SU-DHL-6 (cell line): ENCODE measurements around the gene CADM1.

Source experiments
- H2AFZ ChIP-seq: fragments of 200-600 bp; sonication (generic); 2 replicates; pipeline ENCODE4 v1.6.1; 2014; ENCODE audit warnings: low read depth, mild to moderate bottlenecking, moderate library complexity, mixed read lengths, antibody characterized with exemption, low read length; ENCODE audit not compliant: severe bottlenecking
- H3F3A ChIP-seq: fragments of 200-600 bp; shearing (Covaris generic); 2 replicates; pipeline ENCODE4 v1.6.0; 2016; ENCODE audit warnings: antibody characterized with exemption, mild to moderate bottlenecking; ENCODE audit not compliant: insufficient read depth
- H3K27ac ChIP-seq: fragments of 200-600 bp; sonication (generic); 2 replicates; pipeline ENCODE4 v1.5.1; 2016; ENCODE audit warnings: low read depth, mild to moderate bottlenecking, low read length, moderate library complexity, mixed read lengths
- H3K27me3 ChIP-seq: fragments of 200-600 bp; sonication (generic), shearing (Covaris generic); 2 replicates; pipeline ENCODE4 v1.6.0; 2014; ENCODE audit warnings: mild to moderate bottlenecking, low read length
- H3K36me3 ChIP-seq: fragments of 200-600 bp; sonication (generic); 2 replicates; pipeline ENCODE4 v1.6.1; 2014; ENCODE audit warnings: mild to moderate bottlenecking, low read length, mixed read lengths
- H3K4me2 ChIP-seq: fragments of 300-600, 200-600 bp; shearing (Covaris generic), sonication (generic); 2 replicates; pipeline ENCODE4 v1.6.0; 2014; ENCODE audit warnings: low read length, low read depth, mild to moderate bottlenecking; ENCODE audit not compliant: poor library complexity, severe bottlenecking
- H3K4me3 ChIP-seq: fragments of 200-600 bp; sonication (generic); 2 replicates; pipeline ENCODE4 v1.5.1; 2014; ENCODE audit warnings: antibody characterized with exemption, low read length, mild to moderate bottlenecking, mixed read lengths; ENCODE audit not compliant: insufficient read depth, poor library complexity, severe bottlenecking
- H3K79me2 ChIP-seq: fragments of 200-600 bp; sonication (generic); 2 replicates; pipeline ENCODE4 v1.6.1; 2014; ENCODE audit warnings: mild to moderate bottlenecking, low read length, moderate library complexity; ENCODE audit not compliant: insufficient read depth
- H3K9ac ChIP-seq: fragments of 200-600 bp; sonication (generic); 2 replicates; pipeline ENCODE4 v1.7.0; 2014; ENCODE audit warnings: mild to moderate bottlenecking, low read length
- H3K9me2 ChIP-seq: fragments of 200-600 bp; sonication (generic); replicated peaks from 2 replicates; pipeline ENCODE4 v1.6.1; 2014; ENCODE audit warnings: low read length; ENCODE audit not compliant: insufficient read depth
- H3K9me3 ChIP-seq: fragments of 200-600 bp; sonication (generic); 2 replicates; pipeline ENCODE4 v1.6.1; 2014; ENCODE audit warnings: low read length, mixed read lengths; ENCODE audit not compliant: insufficient read depth
- H4K20me1 ChIP-seq: fragments of 200-600 bp; sonication (generic); 2 replicates; pipeline ENCODE4 v1.6.1; 2014; ENCODE audit warnings: low read depth, mild to moderate bottlenecking, antibody characterized with exemption, low read length, moderate library complexity, mixed read lengths
- CTCF ChIP-seq: fragments of 200-600 bp; sonication (generic); IDR thresholded peaks from one replicate; pipeline ENCODE4 v1.5.1; 2017; ENCODE audit warnings: antibody characterized with exemption, mild to moderate bottlenecking, low read length, moderate library complexity; ENCODE audit not compliant: insufficient read depth, poor library complexity, severe bottlenecking
- EZH2phosphoT487 ChIP-seq: fragments of 200-600 bp; sonication (generic), shearing (Covaris generic); conservative IDR thresholded peaks from 2 replicates; pipeline ENCODE4 v1.6.1; 2018; ENCODE audit warnings: mild to moderate bottlenecking, antibody characterized with exemption, low read length, moderate library complexity, mixed read lengths

The CADM1 gene

GRCh38 chr11:115550291-115551059 lies 46.3 kb upstream of the CADM1 start:
- Histone ChIP-seq H3K27me3 (no peaks in the 10 kb centered on the region), H3K79me2 (no peaks in the 10 kb centered on the region), H3K4me3 (no peak overlapping the region), H3K9ac (no peak overlapping the region), H3K4me2 (no peak overlapping the region), H3K36me3 (no peaks in the 10 kb centered on the region), H3K9me2 (no peaks in the 10 kb centered on the region), H3F3A (no peaks in the 10 kb centered on the region), H2AFZ (no peak overlapping the region), H4K20me1 (no peaks in the 10 kb centered on the region), H3K27ac (no peak overlapping the region), H3K9me3 (no peaks in the 10 kb centered on the region)
- TF ChIP-seq EZH2phosphoT487: no peak
- no peak for TF ChIP-seq CTCF

- H3K79me2 ChIP-seq: no peaks in the 10 kb centered on the region
- H2AFZ ChIP-seq: no peak overlapping the region
- no peak overlapping the region for H3K4me3 ChIP-seq
Measured at GRCh38 chr11:115548878-115549528, 44.8 kb upstream of the CADM1 start.

GRCh38 chr11:115545581-115546210 lies 41.5 kb upstream of the CADM1 start:
- H3K9me2 ChIP-seq: no peaks in the 10 kb centered on the region
- no peak overlapping the region for H3K4me2 ChIP-seq
- no peak overlapping the region for H3K9ac ChIP-seq
- no peak overlapping the region for H3K27ac ChIP-seq
- H4K20me1 ChIP-seq: no peaks in the 10 kb centered on the region
- H3K27me3 ChIP-seq: no peaks in the 10 kb centered on the region
- no peaks in the 10 kb centered on the region for H3K9me3 ChIP-seq
- TF ChIP-seq CTCF: no peak
- TF ChIP-seq EZH2phosphoT487: no peak
- no peak overlapping the region for H3K4me3 ChIP-seq
- no peaks in the 10 kb centered on the region for H3K36me3 ChIP-seq
- H2AFZ ChIP-seq: no peak overlapping the region
- no peaks in the 10 kb centered on the region for H3K79me2 ChIP-seq
- no peaks in the 10 kb centered on the region for H3F3A ChIP-seq

More at GRCh38 chr11:115548878-115549528, 44.8 kb upstream of the CADM1 start:
- no peaks in the 10 kb centered on the region for H3K27me3 ChIP-seq
- no peaks in the 10 kb centered on the region for H3K9me2 ChIP-seq
- no peaks in the 10 kb centered on the region for H3K36me3 ChIP-seq
- no peaks in the 10 kb centered on the region for H3K9me3 ChIP-seq
- H3K27ac ChIP-seq: no peak overlapping the region
- H4K20me1 ChIP-seq: no peaks in the 10 kb centered on the region
- no peak overlapping the region for H3K4me2 ChIP-seq
- H3K9ac ChIP-seq: no peak overlapping the region
- H3F3A ChIP-seq: no peaks in the 10 kb centered on the region
- TF ChIP-seq CTCF (no peak), EZH2phosphoT487 (no peak)
